Measurements from ENCODE around the gene ETS2.

The ETS2 gene

GRCh38 chr21:38780879-38781278 is 24.9 kb upstream of the ETS2 start:
- DNase-seq = no peak

DNA sequence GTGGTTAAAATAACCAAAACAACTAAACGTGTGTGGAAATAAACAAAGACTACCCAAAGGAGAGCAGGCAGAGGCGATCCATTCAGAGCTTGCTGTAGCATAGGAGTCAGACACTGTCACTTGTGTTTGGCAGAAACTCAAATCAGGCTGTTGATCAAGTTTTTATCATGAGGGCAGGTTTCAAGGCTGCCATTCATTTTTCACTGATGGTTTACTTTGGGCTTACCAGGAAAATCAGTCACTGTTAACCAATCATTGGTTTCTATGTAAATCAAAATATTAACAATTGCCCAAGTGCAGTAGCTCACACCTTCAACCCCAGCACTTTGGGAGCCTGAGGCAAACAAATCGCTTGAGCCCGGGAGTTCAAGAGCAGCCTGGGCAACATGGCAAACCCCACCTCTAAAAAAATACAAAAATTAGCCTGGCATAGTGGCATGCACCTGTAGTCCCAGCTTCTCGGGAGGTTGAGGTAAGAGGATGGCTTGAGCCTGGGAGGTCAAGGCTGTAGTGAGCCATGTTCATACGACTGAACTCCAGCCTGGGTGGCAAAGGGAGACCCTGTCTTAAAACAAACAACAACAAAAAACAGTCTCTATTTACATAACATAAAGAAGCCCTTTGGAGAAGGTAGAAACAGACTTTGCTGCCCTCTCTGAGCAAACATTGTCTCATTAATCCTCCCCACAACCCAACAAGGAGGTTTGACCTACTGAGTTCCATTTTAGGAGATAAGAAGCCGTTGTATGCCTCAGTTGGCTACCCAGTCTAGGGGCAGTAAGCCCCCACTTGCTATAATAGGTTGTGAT is 21.1 kb upstream of the ETS2 start:
- no peak for DNase-seq

DNA sequence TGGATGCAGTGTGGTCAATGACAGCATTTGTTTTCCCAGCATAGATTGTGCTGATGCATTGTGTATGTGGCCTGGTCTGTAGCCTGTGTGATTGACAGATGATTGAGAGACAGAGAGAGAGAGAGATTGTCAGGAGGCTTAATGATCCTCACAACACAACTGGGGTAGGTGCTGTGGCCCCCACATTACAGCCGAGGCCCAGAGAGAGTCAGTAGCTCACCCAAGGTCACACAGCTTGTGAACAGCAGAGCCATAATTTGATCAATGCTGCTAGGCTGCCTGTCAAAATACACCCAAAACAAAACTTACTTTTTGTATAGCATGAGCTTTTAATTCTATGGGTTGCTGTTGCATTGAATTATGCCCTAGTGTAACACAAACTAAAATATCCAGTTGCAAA is 20.2 kb upstream of the ETS2 start:
- DNase-seq = no peak

DNA sequence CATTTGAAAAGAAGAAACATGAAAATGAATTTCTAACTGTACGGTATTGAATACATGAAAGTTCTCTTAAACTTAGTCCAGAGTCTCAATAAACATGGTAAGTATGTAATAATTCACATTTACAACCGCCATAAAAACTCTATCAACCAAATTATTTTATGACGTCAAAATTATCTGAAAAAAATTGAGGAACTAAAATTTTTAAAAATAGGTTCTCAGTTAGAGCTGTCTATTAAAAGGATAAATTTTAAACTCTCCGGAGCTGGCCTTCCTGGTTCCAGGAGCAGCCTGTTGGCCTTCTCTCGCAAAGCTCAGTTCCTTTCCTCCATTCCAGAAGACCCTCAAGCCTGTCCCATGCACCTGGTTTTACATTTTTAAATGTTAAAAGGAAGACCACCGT is 18.7 kb upstream of the ETS2 start:
- no peak for DNase-seq

GRCh38 chr21:38787461-38788274 is 18.1 kb upstream of the ETS2 start:
- DNase-seq = peak; percentile 89

DNA sequence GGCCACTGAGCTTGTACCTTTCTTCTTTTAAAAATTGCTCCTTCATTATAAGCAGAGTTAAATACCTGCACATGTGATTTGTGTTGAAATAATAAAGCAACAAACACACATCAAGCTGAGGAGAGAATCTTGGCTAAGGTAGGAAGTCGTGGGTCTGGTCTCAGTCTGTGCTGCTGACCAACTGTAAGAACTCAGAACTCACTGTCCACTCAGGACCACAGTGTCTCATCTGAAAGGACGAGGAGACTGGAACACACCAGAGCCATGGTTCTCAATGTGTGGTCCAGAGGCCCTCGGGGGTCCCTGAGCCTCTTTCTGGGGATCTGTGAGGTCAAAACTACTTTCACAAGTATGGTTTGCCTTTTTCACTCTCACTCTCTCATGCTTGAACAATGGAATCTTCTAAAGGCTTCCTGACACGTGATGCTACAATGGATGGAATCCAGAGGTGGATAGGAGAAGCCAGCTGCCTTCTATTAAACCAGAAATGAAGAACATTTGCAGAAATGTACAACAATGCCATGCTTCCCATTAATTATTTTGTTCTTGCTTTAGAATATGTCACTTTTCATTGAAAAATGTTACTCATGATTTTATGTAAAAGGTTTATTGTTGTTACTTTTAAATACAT is 17.3 kb upstream of the ETS2 start:
- DNase-seq = no peak

- no peak for DNase-seq
Measured at GRCh38 chr21:38789275-38789674, 16.5 kb upstream of the ETS2 start.

DNA sequence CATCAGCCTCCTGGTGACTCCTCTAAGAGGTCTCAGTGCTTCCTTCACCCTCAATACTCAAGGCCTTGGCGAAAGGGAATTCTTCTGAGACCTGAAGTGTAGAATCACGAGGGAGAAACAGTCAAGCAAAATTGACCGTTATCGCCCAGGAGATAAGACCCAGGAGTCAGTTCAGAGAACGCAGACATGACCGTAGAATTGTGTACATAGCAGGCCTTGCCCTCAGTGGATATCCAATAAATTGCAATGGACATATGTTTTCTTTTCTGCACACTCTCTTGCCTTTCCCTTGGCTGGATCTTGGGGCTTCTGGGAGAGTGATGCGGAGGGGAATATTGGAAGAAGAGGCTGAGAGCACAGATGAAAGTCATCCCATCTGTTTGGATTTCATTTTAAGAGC is 15.7 kb upstream of the ETS2 start:
- no peak for DNase-seq

GRCh38 chr21:38790961-38791360 is 14.8 kb upstream of the ETS2 start:
- no peak for DNase-seq

DNA sequence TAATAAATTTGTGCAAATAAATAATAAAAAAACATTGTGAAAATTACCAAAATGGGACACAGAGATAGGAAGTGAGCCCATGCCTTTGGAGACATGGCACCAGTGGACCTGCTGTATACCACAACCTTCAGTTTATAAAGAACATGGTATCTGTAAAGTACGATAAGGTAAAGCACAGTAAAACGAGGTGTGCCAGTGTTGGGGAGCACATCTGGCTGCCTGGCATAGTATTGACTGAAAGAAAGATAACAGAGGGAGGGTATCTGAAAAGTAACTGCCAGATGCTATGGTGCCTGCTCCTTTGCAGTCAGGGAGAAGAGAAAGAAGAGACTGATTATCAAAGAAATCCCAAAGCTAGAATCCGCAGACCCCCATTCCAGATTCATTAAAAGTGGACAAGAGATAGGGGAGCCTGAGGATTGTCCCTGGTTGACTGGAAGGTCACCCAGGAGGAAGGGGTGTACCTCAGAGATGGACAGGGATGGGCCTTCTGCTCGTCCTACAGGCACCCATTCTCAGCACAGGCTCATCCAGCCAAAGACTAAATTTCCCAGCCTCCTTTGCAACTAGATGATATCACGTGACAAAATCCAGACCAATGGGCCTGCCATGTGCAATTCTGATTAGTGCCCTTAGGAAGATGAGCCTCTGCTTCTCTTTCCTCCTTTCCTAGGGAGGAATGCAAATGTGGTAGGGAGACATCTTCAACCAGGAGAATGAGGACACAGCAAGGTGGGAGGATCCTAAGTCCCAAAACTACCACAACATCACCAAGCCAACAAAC is 12.9 kb upstream of the ETS2 start:
- no peak for DNase-seq

DNA sequence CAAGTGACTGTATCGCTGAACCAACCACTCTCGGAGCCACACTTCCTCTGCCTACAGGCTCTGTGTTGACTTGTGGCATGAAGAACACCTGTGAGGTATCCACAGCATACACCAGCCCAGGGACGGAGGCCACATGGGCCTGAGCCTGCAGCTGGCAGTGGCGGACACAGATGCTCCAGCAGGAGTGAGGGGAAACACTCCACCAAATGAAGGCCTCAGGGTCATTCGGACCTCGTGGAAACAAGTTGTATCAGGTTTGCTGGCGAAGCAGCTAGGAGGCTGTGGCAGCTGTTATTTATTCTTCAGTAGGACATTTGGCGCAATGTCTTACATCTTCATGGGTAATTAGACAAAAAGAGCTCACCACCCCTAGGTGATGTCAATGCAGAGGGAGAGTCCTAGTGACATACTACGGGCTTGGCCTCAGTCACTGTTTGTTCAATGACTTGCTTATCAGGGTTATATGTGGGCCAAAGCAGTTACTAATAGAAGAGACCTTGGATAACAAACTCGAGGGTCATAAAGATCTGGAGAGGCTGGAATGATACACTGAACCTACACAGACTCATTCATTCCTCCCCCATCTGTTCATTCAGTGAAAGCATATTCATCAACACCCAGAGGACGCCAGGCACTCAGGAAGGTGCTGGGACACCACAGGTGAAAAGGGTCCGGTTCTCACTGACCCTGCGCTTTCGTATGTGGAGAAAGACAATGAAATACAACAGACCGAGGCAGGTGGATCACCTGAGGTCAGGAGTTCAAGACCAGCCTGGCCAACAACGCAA is 11.6 kb upstream of the ETS2 start:
- DNase-seq = no peak

DNA sequence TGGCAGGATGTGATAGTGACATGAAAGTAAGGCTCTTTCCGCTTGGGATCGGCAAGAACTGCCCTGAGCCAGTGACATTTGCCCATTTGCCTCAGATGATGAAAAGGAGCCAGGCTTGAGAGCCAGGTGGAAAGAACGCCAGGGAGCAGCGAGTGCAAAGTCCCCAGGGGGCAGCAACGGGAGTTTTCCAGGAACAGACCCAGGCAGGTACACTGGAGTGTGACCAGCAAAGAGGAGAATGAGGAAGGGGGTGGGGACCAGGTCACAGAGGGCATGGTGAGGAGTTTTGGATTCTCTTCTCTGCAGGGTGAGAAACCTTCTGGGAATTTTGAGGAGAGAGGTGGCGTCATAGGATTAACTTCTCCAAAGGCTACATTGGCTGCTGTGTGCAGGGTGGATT is 10.8 kb upstream of the ETS2 start:
- no peak for DNase-seq

- DNase-seq = no peak
Measured at GRCh38 chr21:38795475-38795874, 10.3 kb upstream of the ETS2 start.

GRCh38 chr21:38796424-38796823 is 9.3 kb upstream of the ETS2 start:
- DNase-seq = peak; percentile 29

DNA sequence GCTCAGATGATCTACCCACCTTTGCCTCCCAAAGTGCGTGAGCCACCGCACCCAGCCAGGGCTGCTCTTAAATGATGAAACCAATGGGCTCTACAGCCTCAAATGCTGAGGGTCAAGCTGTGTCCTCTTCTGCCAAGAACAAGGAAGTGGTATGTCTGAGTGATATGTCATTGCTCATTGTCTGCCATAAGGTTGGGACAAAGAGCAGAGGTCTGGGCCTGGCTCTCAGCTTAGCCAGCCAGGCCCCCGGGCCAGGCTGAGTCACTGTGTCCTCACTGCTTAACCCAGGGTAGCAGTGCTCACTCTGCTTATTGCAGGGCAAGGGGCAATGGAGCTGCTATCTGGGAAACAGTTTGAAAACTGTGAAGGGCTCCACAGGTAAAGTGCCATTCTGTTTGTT is 8.3 kb upstream of the ETS2 start:
- DNase-seq = no peak

DNA sequence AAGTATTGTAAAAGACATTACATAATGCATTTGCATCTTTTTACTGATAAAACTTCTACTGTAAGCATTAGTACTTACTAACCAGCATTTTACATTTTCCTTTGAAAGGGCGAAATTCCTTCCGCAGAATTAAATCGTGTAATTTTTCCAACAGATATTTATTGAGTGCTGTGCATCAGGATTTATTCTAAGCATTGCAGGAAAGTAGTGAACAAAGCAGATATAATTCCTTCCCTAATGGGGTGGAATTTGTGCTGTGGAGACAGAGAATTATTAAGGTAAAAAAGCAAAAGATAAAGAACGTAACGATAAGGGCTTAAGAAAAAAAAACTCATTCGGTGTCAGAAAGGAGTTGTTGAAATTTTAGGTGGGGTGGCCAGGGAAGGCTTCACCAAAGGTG is 7.6 kb upstream of the ETS2 start:
- DNase-seq = no peak

DNA sequence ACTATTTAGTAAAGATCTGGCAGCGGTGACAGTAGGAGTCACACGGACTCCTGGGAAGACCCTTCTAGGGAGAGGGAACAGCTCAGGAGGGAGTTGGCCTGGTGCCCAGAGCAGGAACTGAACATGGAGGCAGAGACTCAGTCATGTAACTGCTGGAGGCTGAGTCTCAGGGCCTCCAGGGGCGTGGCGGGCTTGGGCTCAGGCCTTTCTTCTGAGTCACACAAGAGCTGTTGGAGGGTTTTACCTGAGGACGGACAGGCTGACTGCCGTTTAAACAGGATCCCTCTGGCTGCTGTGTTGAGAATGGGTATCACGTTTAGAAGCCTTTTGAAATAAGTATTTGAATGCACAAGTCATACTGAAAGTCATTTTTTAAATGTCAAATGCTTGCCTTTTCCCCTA is 7.2 kb upstream of the ETS2 start:
- no peak for DNase-seq

GRCh38 chr21:38800046-38800758 is 5.5 kb upstream of the ETS2 start:
- DNase-seq = no peak

- no peak for DNase-seq
Measured at GRCh38 chr21:38800924-38801744, 4.6 kb upstream of the ETS2 start.
